HK-2 (cell line): ENCODE results near the gene TRMT61B.

ENCODE experiments used
- DNase-seq: peaks from one replicate; pipeline ENCODE4 v3.0.0-alpha.2; 2018; ENCODE audit not compliant: unreplicated experiment

TRMT61B gene

DNA sequence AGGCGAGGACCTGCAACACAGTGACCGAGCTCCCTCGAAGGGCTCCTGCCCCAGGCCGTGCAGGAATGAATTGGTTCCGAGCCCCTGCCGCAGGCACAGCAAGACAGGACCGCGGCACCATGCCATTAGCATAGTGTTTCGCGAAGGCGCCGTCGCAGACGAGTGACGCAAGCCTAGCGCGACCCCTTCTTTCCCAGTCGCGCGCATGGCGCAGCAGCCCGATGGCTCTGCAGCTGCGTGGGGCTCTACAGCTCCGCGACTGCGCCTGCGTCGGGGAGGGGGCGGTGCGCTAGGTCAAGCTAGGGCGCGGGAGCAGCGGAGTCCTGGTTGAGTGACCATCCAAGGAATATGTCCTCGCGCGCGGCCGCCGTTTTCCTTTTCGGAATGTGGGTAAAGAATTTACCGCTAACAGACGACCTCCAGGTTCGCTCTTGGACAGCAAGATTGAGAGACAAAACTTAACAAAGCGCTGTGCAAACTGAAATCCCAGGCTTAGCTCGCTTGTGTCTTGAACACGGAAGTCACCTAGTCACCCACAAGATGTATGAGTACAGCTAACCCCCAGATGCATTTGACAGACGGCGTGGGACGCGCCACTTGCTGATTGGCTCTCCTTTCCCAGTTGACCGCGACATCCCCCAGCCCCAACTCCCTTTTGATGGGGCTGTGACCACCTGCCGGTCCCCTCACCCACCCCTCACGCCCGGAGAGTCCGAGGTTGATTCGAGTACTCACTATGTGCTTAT is at the start of gene TRMT61B:
TSS of gene TRMT61B (minus strand) at position 164 of the 746 bp plus-strand sequence. CDS start at position 132, 32 bp downstream.
- DNase-seq: peak; percentile 95

DNA sequence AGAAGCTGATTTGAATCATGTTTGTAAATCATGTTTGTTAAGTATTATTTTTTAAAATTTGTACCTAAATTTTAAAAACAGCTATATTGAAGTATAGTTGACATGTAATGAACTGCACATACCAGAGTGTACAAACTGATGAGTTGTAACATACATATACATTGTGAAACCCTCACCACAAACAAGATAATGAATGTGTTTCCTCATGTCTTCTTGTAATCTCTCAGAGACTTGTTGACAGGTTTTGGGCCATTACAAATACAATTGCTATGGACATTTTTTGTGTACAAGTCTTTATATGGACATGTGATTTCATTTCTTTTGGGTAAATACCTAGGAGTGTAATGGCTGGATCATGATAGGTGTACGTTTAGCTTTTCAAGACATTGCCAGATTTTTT is 45.8 kb upstream of the TRMT61B start:
- DNase-seq: no peak

DNA sequence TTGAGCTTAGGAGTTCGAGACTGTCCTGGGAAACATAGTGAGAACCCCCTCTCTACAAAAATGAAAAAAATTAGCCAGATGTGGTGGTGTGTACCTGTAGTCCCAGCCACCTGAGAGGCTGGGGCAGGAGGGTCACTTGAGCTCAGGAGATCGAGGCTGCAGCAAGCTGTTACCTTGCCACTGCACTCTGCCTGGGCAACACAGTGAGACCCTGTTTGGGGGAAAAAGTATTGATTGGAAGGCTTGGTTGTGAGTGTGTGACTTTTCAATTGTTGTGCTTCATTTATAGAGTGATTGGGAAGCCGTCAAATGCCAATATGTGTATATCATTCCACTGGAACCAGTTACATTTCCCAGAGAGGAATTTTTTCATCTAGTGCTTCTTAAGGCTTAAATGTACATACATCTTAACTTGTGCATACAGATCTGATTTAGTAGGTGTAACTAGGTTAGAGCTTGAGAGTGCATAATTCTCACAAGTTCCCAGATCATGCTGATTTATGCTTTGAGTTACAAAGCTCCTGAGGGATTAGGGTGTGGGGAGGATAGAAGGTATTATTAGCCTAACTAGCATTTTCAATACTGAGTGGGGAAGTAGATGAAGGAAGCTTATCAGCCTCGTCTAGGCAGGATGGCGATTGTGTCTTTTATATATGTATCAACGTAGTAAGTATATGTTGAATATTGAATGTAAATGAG is 39.7 kb upstream of the TRMT61B start:
- DNase-seq: no peak

DNA sequence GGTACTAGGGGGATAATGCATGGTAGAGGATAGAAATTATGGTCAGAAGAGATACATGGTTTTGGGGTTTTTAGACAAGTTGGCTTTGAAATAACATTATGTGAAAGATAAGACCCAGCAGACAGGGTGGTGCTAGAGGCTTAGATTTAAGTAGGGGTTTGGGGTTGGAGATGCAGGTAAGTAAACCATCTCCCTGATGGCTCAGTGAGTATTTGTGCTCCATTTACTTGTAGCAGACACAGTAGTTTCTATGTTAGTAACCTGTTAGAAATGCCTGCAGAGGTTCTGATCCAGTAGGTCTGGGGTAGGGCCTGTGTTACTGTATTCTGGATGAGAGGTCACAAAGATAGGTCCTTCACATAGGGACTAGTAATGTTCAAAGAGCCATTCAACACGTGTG is 38.1 kb upstream of the TRMT61B start:
- no peak for DNase-seq

DNA sequence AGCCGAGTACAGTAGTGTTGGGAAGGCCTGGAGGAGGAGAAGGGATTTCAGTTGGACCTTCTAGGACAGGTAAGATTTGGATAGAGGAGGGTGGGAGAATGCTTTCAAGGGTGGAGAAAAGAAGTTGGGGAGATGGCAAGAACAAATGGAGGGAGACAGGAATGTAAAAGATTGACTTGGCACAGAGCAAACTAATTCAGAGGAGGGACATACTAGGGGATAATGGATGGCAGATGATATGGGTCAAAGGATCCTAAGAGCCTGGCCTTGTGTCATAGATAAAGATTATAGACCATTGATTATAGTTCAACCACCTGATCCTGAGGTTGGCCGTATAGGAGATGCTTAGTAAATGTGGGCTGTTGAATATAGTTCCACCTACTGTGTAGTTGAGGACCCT is 36.7 kb upstream of the TRMT61B start:
- no peak for DNase-seq

DNA sequence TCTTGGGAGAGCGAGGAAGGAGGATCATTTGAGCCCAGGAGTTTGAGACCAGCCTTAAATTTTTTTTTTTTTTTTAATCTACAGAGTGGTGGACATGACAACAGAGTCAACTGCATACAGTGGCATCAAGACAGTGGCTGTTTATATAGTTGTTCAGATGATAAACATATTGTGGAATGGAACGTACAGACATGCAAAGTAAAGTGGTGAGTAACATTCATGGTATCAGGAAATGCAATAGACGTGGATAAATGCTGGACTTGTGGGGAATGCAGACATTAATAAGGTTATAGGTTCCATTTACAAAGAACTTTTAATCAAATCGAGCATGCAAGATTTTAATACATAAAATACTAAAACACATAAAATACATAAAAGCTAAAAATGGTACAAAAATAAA is 36.3 kb upstream of the TRMT61B start:
- DNase-seq: no peak

DNA sequence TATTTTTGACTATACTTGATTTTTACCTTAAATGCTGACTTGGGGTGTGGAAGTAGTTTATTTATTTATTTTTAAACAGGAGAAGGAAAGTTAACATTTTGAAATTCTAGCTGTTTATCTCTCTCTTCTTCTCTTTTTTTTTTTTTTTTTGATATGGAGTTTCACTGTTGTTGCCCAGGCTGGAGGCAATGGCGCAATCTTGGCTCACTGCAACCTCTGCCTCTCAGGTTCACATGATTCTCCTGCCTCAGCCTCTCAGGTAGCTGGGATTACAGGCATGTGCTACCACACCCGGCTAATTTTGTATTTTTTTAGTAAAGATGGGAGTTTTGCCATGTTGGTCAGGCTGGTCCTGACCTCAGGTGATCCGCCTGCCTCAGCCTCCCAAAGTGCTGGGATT is 35.4 kb upstream of the TRMT61B start:
- no peak for DNase-seq

DNA sequence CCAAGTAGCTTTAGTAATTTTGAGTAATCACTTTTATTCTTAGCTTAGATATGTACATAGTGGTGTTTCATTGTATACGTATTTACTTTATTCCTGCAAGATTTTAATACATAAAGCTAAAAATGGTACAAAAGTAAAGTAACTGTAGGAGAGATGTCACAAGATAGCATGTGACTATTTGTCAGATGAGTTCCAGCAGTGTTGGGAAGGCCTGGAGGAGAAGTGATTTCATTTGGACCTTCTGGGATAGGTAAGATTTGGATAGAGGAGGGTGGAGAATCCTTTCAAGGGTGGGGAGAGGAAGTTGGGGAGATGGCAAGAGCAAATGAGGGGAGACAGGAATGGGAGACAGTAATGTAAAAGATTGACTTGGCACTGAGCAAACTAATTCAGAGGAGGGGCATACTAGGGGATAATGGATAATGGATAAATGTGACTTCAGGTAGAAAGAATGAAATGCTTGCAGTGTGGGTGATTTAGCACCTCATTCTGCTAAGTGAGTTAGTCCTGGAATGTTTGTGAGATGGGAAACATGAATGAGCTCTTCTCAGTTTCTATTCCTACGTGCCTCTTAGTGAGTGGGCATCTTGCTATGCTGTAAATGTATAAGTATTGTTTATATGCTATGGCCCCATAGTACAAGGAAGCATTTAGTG is 34.8 kb upstream of the TRMT61B start:
- DNase-seq: peak; percentile 38

DNA sequence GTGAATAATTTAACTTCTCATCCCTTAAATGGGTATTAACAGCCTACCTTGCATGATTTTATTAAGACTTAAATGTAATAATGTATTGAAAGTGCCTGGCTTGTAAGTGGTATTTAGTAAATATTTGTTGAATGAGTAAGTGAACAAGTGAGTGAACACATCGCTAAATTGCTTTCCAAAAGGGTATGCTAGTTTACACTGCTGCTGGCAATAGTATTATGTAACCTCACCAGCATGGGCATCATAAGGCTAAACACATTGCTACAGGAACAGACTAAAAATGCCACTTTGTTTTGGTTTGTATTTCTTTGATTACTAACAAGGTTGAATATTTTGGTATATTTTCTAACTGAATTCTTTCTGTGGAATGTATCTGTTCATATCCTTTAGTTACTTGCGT is 34.2 kb upstream of the TRMT61B start:
- no peak for DNase-seq

DNA sequence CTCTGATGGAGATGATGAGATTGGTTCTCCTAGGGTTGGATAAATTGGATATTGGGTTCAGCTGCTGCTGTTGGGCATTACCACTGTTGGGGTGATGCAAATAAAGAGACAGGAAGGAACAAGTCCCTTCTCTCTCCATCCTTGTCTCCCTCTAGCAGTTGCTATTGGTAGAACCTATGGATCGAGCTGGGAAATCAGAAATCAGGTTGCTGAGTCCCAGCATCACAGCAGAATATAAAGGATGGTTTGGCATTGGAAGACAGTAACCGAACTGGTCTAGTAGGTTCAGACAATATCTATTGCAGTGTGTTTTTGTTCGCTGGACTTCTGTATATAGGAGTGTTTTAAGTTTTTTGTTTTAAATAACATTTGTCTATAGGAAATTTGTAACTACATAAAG is 32.5 kb upstream of the TRMT61B start:
- no peak for DNase-seq

DNA sequence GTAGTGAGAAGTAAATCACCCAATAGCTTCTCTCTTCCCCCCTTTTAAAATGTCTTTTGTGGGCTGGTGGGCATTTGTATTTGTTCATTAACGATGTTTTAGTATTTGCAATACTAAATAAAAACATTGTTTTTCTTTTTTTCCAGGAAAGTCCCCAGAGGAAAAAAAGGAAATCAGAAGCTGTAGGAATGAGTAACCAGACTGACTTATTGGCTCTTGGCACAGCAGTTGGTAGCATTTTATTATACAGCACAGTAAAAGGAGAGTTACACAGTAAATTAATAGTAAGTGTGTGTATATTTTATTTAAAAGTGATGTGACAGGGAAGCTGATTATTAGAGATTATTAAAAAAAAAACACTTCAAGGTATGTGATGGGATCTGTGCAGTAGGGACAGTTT is 31.7 kb upstream of the TRMT61B start:
- no peak for DNase-seq

DNA sequence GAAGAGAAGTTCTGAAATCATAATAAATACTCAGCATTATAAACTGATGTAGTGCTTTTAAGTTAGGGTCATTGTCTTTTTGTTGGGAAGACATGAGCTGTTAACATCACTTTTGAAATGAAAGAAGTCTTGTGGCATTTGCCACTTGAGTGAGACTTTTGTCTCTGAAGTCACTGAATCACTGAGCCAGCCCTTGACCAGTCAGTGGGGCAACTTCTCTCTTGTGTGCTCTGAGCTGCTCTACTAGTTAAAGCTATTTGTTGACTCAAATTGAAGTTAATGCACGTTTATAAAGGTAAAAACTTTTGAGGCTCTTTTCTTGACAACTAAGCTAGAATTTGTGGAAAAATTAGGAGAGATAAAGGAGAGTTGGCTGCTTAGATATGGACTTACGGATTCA is 31.1 kb upstream of the TRMT61B start:
- DNase-seq: no peak

DNA sequence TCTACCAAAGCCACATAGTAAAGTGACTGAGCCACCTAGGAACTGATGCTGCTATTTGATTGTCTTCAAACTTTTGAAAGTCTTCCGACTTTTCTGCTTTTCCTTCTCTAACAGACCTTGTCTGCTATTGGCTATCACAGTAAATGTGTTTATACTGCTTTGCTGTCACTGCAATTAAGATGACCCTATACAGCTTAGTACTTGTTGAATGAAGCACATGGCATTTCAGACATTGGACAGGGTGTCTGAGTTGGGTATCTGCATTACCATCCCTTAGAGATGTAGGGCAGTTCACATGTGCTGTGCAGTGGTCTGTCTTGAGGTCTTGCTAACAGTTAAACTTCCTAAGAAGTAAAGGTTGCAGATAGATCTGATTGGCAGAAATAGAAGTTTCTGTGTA is 27.9 kb upstream of the TRMT61B start:
- DNase-seq: no peak

DNA sequence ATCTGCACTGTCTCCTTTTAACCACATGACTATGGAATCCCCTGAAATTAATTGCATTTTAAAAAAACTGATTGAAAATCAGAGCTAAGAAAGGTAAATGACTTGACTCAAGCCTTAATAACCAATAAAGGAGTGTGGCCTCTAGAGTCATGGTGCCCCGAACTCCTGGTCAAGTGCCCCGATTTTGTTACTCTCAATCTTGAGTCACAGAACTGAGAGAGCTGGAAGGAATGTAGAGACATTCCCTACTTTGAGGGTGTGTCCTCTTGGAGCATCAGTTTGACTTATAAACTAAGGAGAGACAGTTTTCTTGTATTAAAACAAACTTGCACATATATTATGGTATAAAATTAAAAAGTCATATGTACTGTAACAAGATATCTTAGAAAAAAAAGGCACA is 26.8 kb upstream of the TRMT61B start:
- no peak for DNase-seq

DNA sequence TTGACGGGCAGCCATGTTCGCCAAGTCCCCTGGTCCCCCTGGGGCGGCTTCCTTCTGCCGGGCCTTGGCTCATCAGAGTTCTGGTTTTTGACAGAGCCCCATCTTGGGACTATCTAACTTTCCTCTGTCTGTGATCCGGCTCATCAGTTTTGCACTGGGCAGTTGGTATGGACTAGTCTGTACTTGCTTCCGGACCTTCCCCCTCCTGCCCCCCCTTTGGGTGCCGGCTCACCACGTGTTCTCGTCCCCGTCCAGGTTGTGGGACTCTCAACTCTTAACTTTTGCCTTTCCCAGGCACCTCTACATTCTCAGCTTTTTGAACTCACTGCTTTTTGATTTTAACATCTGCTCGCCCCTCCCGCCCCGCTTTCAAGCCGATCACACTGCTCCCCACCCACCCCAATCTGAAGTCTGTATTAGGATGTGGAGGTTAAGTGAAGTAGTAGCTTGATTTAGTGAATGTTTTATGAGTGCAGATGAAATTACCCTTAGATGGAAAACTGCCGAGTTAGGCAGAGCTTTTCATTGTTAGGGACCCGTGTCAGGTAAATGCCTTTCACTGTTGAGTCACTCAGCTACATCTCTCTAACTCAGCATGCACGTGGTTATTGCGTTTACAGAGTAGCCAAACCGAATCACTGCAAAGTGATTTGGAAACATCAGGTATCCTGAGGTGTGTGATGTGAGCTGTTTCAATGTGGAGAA is 25.2 kb upstream of the TRMT61B start:
- peak; percentile 58 for DNase-seq

DNA sequence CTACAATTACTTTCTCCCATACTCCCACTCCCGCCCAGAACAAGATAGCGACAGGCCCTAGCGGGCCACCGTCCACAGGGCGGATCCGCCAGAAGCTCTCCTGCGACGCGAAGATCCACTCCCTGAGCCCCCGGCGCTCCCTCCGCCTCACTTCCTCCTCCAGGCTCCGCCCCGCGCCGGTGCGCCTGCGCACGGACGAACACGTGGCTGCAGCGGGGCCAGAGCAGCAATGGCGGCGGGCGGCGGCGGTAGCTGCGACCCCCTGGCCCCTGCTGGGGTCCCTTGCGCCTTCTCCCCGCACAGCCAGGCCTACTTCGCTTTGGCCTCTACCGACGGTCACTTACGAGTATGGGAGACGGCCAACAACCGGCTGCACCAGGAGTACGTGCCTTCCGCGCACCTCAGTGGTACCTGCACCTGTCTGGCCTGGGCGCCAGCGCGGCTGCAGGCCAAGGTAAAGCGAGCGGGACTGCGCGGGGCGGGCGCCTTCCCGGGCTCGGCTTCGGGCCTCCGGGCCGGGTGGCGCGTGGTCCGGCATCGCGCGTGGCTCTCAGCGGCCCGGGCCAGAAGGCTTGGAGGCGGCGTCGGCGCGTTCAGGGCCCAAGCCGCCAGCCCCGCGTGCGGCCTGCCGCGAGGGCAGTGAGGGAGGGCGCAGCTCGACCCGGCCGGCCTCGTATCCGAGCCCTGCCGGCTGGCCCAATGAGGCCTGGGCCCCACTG is 24.5 kb upstream of the TRMT61B start, which contains the start of gene WDR43:
TSS of gene WDR43 (plus strand) at position 198 of the 719 bp plus-strand sequence. CDS start at position 230, 32 bp downstream.
- peak; percentile 98 for DNase-seq

DNA sequence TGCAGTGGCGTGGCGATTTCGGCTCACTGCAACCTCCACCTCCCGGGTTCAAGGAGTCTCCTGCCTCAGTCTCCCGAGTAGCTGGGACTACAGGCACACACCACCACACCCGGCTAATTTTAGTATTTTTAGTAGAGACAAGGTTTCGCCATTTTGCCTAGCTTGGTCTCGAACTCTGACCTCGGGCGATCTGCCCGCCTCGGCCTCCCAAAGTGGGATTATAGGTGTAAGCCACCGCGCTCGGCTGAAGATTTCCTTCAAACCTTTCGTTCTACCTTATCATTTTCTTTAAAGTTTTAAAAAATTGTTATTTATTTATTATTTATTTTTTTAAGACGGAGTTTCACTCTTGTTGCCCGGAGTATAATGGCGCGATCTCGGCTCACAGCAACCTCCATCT is 23.4 kb upstream of the TRMT61B start:
- DNase-seq: no peak

DNA sequence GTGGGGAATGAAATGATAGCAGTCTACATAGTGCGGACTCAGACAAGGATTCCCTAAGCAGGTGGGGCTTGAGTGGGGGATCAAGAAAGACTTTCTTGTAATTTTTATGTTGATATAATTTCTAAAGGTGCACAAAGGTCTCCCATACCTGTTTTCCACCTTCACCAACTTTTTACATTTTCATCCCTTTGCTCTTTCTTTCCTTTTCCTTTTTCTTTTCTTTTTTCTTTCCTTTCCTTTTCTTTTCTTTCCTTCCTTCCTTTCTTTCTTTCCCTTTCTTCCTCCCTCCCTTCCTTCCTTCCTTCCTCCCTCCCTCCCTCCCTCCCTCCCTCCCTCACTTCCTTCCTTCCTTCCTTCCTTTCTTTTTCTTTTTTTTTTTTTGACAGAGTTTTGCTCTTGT is 10.1 kb upstream of the TRMT61B start:
- no peak for DNase-seq

DNA sequence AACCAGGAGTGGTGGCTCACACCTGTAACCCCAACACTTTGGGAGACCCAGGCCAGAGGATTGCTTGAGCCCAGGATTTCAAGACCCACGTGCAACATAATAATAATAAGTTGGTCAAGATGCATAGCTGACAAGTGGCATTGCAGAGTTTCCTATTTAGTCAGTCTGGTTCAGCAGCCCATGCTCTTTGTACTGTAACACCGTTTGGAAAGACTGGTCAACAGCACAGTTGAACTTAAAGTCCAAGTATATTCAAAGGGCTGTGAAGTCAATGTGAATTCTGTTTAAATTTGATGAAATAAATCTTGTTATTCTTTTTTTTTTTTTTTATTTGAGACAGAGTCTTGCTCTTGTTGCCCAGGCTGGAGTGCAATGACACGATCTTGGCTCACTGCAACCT is 1.5 kb upstream of the TRMT61B start:
- no peak for DNase-seq

DNA sequence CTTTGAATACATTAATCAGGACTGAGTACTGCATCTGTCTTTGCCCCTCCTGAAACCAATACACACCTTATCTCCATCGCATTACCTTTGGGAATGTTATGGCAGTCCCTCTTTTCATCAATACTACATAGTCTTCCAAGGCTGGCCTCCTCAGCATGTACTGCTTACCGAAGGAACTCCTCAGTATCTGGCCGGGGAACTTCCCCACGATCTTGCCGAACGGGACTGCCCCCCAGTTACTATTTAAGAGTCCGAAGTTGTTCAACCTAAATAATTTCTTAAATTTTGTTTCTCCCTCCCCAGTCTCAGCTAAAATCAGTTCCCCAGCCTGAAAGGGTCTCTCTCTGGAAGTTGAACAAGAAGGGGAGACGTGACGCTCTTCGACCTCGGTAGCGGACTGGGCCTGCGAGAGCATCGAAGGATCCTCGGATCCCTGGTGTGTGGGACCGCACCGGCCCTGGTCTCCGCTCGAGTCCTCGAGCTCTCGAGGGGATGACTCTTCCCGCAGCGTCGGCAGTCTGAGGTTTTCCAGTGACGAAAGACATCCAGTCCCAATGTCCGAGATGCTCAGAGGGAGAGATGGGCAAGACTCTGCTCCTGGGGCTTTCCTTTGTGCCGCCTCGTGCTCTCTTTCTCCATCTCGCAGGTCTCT is 489 bp downstream of the TRMT61B start:
- no peak for DNase-seq

DNA sequence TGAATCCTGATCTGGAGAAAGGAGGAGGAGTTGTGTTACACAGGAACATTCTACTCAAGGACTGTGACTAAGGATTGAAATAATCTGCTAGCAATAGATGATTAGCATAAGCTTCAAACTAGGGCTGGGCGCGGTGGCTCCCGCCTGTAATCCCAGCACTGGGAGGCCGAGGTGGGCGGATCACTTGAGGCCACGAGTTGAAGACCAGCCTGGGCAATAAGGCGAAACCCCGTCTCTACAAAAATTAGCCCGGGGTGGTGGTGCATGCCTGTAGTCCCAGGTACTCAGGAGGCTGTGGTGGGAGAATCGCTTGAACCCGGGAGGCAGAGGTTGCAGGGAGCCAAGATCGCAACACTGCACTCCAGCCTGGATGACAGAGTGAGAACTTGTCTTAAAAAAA is 1.5 kb downstream of the TRMT61B start:
- no peak for DNase-seq
